Large intestine (tissue), 3 donors: ENCODE results near the gene BRD9. TPM values are rescaled to one million over a fixed set of nuclear protein-coding genes. Genes with fewer than 3 reads are reported as not detected.
"Not testable (repeated sequence)": the region's sequence is repeated elsewhere in the genome, so short reads cannot be mapped to it uniquely, and the experiment has no call there.

Experiments used
- DNase-seq, 2 donors: peaks; one replicate each; pipeline versions ENCODE4 v3.0.0 to v3.0.0-alpha.2; 2013
- H3K27ac ChIP-seq: one replicate; pipeline ENCODE4 v1.5.1; 2013; ENCODE audit warnings: low read length
- H3K27me3 ChIP-seq: 2 replicates; pipeline ENCODE4 v1.6.1; 2013; ENCODE audit warnings: low read length; ENCODE audit not compliant: control insufficient read depth, insufficient read depth
- H3K36me3 ChIP-seq: 2 replicates; pipeline ENCODE4 v1.6.1; 2013; ENCODE audit warnings: low read length; ENCODE audit not compliant: control insufficient read depth, insufficient read depth
- H3K4me1 ChIP-seq: one replicate; pipeline ENCODE4 v1.6.1; 2013; ENCODE audit warnings: low read length; ENCODE audit not compliant: control insufficient read depth, insufficient read depth
- H3K4me3 ChIP-seq: one replicate; pipeline ENCODE4 v1.5.1; 2013; ENCODE audit warnings: low read length
- H3K9me3 ChIP-seq: one replicate; pipeline ENCODE4 v1.6.1; 2013; ENCODE audit warnings: mild to moderate bottlenecking, low read depth, low read length, moderate library complexity; ENCODE audit not compliant: control insufficient read depth
- whole genome bisulfite sequencing: methylation state at CpG from one replicate; pipeline ENCODE4 v1.1.5; 2013; ENCODE audit warnings: low lambda C conversion rate; ENCODE audit not compliant: insufficient coverage; 5-methylcytosine and 5-hydroxymethylcytosine counted together
- polyA plus RNA-seq: library from polyadenylated mRNA; unstranded; fragments of 120-200 nt; gene quantifications from one replicate; pipeline ENCODE4 v1.2.1, GENCODE V29; 2013

The BRD9 gene
- polyA plus RNA-seq, 1 donor: 36.2 TPM

- Histone ChIP-seq H3K36me3 (peaks cover 24% of the 10 kb centered on the region), H3K9me3 (peaks cover 4% of the 10 kb centered on the region), H3K4me3 (no peak overlapping the region), H3K27ac (no peak overlapping the region), H3K4me1 (peaks cover 3% of the 10 kb centered on the region), H3K27me3 (no peaks in the 10 kb centered on the region)
- DNase-seq: no peak
- 100% methylated on average over 2 of the region's 11 CpGs for WGBS
Measured at GRCh38 chr5:858726-859125, 33.9 kb downstream of the BRD9 start.

GRCh38 chr5:856531-857425 is 35.8 kb downstream of the BRD9 start:
- Histone ChIP-seq H3K27ac (no peak overlapping the region), H3K27me3 (no peaks in the 10 kb centered on the region), H3K9me3 (peaks cover 4% of the 10 kb centered on the region), H3K4me3 (no peak overlapping the region), H3K4me1 (peaks cover 3% of the 10 kb centered on the region), H3K36me3 (peaks cover 5% of the 10 kb centered on the region)
- DNase-seq: no peak
- WGBS: no CpG with 5 or more reads among the region's 16 CpGs

- Histone ChIP-seq H3K4me3 (no peak overlapping the region), H3K27ac (no peak overlapping the region), H3K4me1 (peaks cover 6% of the 10 kb centered on the region), H3K9me3 (peaks cover 4% of the 10 kb centered on the region), H3K27me3 (no peaks in the 10 kb centered on the region), H3K36me3 (peaks cover 3% of the 10 kb centered on the region)
- DNase-seq: no peak
- WGBS: no CpG with 5 or more reads among the region's 21 CpGs
Measured at GRCh38 chr5:855771-856530, 36.6 kb downstream of the BRD9 start.

GRCh38 chr5:854966-855743 is 37.4 kb downstream of the BRD9 start:
- H3K4me1 ChIP-seq: peaks cover 12% of the 10 kb centered on the region
- DNase-seq: no peak
- H3K4me3 ChIP-seq: no peak overlapping the region
- H3K27me3 ChIP-seq: no peaks in the 10 kb centered on the region
- peaks cover 4% of the 10 kb centered on the region for H3K9me3 ChIP-seq
- H3K27ac ChIP-seq: no peak overlapping the region
- peaks cover 3% of the 10 kb centered on the region for H3K36me3 ChIP-seq
- WGBS: no CpG with 5 or more reads among the region's 32 CpGs

GRCh38 chr5:854217-854616 is 38.4 kb downstream of the BRD9 start:
- no peaks in the 10 kb centered on the region for H3K27me3 ChIP-seq
- H3K27ac ChIP-seq: no peak overlapping the region
- no CpG with 5 or more reads among the region's 13 CpGs for WGBS
- DNase-seq: no peak
- H3K4me1 ChIP-seq: peaks cover 21% of the 10 kb centered on the region
- no peaks in the 10 kb centered on the region for H3K36me3 ChIP-seq
- H3K9me3 ChIP-seq: peaks cover 4% of the 10 kb centered on the region
- H3K4me3 ChIP-seq: no peak overlapping the region

- H3K4me1 ChIP-seq: peaks cover 23% of the 10 kb centered on the region
- not testable (repeated sequence) for H3K27ac ChIP-seq, H3K27me3 ChIP-seq, H3K36me3 ChIP-seq, DNase-seq, H3K4me3 ChIP-seq, H3K9me3 ChIP-seq
- no CpG with 5 or more reads among the region's 18 CpGs for WGBS
Measured at GRCh38 chr5:853416-854090, 39.0 kb downstream of the BRD9 start.

GRCh38 chr5:852431-853401 is 39.9 kb downstream of the BRD9 start:
- H3K4me1 ChIP-seq: peaks cover 23% of the 10 kb centered on the region
- no peak for DNase-seq
- H3K4me3 ChIP-seq: no peak overlapping the region
- H3K36me3 ChIP-seq: no peaks in the 10 kb centered on the region
- peaks cover 4% of the 10 kb centered on the region for H3K9me3 ChIP-seq
- WGBS: 77% methylated on average over 3 of the region's 55 CpGs
- no peak overlapping the region for H3K27ac ChIP-seq
- no peaks in the 10 kb centered on the region for H3K27me3 ChIP-seq

- WGBS: 80% methylated on average over 1 of the region's 5 CpGs
- Histone ChIP-seq H3K9me3 (peaks cover 4% of the 10 kb centered on the region), H3K27ac (no peak overlapping the region), H3K27me3 (no peaks in the 10 kb centered on the region), H3K4me1 (peaks cover 23% of the 10 kb centered on the region), H3K4me3 (no peak overlapping the region), H3K36me3 (no peaks in the 10 kb centered on the region)
- DNase-seq: peak in 1 of 2 donors; percentile 13
Measured at GRCh38 chr5:852018-852417, 40.6 kb downstream of the BRD9 start.

GRCh38 chr5:851553-851952 is 41.0 kb downstream of the BRD9 start:
- WGBS: 67% methylated on average over 2 of the region's 16 CpGs
- Histone ChIP-seq H3K27ac (no peak overlapping the region), H3K36me3 (no peaks in the 10 kb centered on the region), H3K27me3 (no peaks in the 10 kb centered on the region), H3K9me3 (peaks cover under 1% of the 10 kb centered on the region), H3K4me3 (no peak overlapping the region), H3K4me1 (peaks cover 23% of the 10 kb centered on the region)
- DNase-seq: no peak
